Vagina (tissue), 2 donors: ENCODE data around the gene TNFRSF6B. TPM values are rescaled to one million over a fixed set of nuclear protein-coding genes. Genes with fewer than 3 reads are reported as not detected.
"Not testable (repeated sequence)": the region's sequence is repeated elsewhere in the genome, so short reads cannot be mapped to it uniquely, and the experiment has no call there.

Experiments
- DNase-seq, 2 donors: peaks; one replicate each; pipeline ENCODE4 v3.0.0-alpha.2; 2017; ENCODE audit errors: extremely low spot score in 2 of 2
- H3K27ac ChIP-seq: fragments of 200-600 bp; sonication (generic); one replicate; pipeline ENCODE4 v1.5.1; 2019
- H3K27me3 ChIP-seq: fragments of 200-600 bp; sonication (generic); one replicate; pipeline ENCODE4 v1.5.1; 2019
- H3K36me3 ChIP-seq, 2 donors: fragments of 200-600 bp; sonication (generic); one replicate each; pipeline ENCODE4 v1.5.1; 2017 to 2019
- H3K4me1 ChIP-seq: fragments of 200-600 bp; sonication (generic); one replicate; pipeline ENCODE4 v1.5.1; 2019
- H3K4me3 ChIP-seq, 2 donors: fragments of 200-600 bp; sonication (generic); 1 replicate in 1 of 2; 2 replicates in 1 of 2; pipeline ENCODE4 v1.5.1; 2016 to 2019
- H3K9me3 ChIP-seq: fragments of 200-600 bp; sonication (generic); one replicate; pipeline ENCODE4 v1.5.1; 2019
- CTCF ChIP-seq, 3 experiments: fragments of 450-650 bp in 2 of 3; fragments of 200-600 bp in 1 of 3; sonication (generic) in 1 of 3; IDR thresholded peaks; one replicate each; pipeline ENCODE4 v1.5.1; 2017 to 2019; ENCODE audit warnings: antibody characterized with exemption in 3 of 3, mild to moderate bottlenecking in 2 of 3, moderate library complexity in 2 of 3
- POLR2A ChIP-seq, 2 donors: fragments of 450-650 bp; IDR thresholded peaks; one replicate each; pipeline ENCODE4 v1.6.1; 2017; ENCODE audit warnings: antibody characterized with exemption in 2 of 2, mild to moderate bottlenecking in 2 of 2, moderate library complexity in 2 of 2
- POLR2AphosphoS5 ChIP-seq, 2 donors: sonication (generic); formaldehyde crosslinking; IDR thresholded peaks; one replicate each; pipeline ENCODE4 v1.9.0; 2017; ENCODE audit warnings: antibody characterized with exemption in 2 of 2, mild to moderate bottlenecking in 2 of 2, low read depth in 1 of 2; ENCODE audit not compliant: insufficient read depth in 1 of 2
- intact Hi-C: fragments of 100-400 bp; cut with DNase I; formaldehyde crosslinking; loops from one replicate; pipeline ENCODE4 v1.15.1; 2023
- total RNA-seq: library from RNA; depleted of rRNA; stranded (reverse); fragments of >200 nt; gene quantifications from one replicate; pipeline ENCODE4 v1.2.3, GENCODE V29; 2016

Gene TNFRSF6B, protein sequence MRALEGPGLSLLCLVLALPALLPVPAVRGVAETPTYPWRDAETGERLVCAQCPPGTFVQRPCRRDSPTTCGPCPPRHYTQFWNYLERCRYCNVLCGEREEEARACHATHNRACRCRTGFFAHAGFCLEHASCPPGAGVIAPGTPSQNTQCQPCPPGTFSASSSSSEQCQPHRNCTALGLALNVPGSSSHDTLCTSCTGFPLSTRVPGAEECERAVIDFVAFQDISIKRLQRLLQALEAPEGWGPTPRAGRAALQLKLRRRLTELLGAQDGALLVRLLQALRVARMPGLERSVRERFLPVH
- 16.7 TPM for total RNA-seq

- H3K27ac ChIP-seq: no peak within 1 kb of the TSS
- peaks cover 43% of the 10 kb centered on the region for H3K4me1 ChIP-seq
- H3K36me3 ChIP-seq: no peaks in the 10 kb centered on the region
- H3K9me3 ChIP-seq: no peaks in the 10 kb centered on the region
- no peaks in the 10 kb centered on the region for H3K27me3 ChIP-seq
- no peak for DNase-seq
- H3K4me3 ChIP-seq: peak within 1 kb of the TSS; percentile 9 to 13
- TF ChIP-seq POLR2AphosphoS5 (IDR thresholded peaks at IDR 0.05; ENCODE audit: insufficient read depth in 1 of 2, low read depth in 1 of 2) (peak in 1 of 2 donors; percentile 43), CTCF (IDR thresholded peaks at IDR 0.05) (no peak)
- intact Hi-C loops: no loop called here
Observed at GRCh38 chr20:63696628-63697356, at the start of gene TNFRSF6B. Gene TNFRSF6B (plus strand): TSS chr20:63696652. CDS start chr20:63696768, 116 bp downstream.

- Histone ChIP-seq H3K4me3 (no peak overlapping the region), H3K27me3 (no peaks in the 10 kb centered on the region), H3K4me1 (peaks cover 18% of the 10 kb centered on the region), H3K9me3 (no peaks in the 10 kb centered on the region), H3K36me3 (no peaks in the 10 kb centered on the region), H3K27ac (no peak overlapping the region)
- DNase-seq: no peak
- intact Hi-C loops: no loop called here
- TF ChIP-seq POLR2A (IDR thresholded peaks at IDR 0.05) (no peak), POLR2AphosphoS5 (IDR thresholded peaks at IDR 0.05; ENCODE audit: insufficient read depth in 1 of 2, low read depth in 1 of 2) (no peak), CTCF (IDR thresholded peaks at IDR 0.05) (no peak)
Observed at GRCh38 chr20:63648190-63648589, 48.3 kb upstream of the TNFRSF6B start.

DNA sequence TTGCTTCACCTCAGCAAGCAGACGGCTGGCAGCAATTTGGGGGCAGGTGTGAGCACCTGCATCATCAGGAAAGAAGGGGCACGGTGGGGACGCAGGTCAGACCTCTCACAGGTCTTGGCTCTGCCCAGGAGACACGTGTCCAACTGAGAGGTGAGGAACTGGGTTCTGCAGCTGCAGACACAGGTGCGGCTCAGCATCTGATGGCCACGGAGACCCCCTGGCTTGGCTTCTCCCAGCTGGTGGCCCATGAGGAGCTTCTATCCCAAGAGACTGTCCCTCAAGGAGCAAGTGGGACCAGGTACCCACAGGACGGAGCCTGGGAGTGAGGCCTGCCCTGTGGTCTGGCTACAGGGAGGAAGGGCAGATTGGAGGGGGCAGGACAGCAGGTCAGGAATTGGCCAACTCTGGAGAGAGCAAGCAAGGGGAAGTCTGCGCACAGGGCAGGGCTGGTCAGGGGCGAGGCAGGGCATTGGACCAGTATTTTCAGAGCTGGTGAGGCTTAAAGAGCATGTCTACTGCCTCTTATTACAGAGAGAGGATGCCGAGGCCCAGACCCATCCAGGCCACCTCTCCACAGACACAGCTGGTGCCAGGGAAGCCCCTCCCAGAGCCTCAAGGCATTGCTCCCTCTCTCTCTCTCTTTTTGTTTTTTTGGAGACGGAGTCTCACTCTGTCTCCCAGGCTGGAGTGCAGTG is 47.4 kb upstream of the TNFRSF6B start:
- intact Hi-C loops: no loop called here
- Histone ChIP-seq H3K9me3 (no peaks in the 10 kb centered on the region), H3K4me3 (no peak overlapping the region), H3K27ac (no peak overlapping the region), H3K4me1 (peaks cover 24% of the 10 kb centered on the region), H3K36me3 (no peaks in the 10 kb centered on the region), H3K27me3 (no peaks in the 10 kb centered on the region)
- no peak for DNase-seq
- TF ChIP-seq POLR2A (IDR thresholded peaks at IDR 0.05) (no peak), POLR2AphosphoS5 (IDR thresholded peaks at IDR 0.05; ENCODE audit: insufficient read depth in 1 of 2, low read depth in 1 of 2) (no peak), CTCF (IDR thresholded peaks at IDR 0.05) (no peak)

DNA sequence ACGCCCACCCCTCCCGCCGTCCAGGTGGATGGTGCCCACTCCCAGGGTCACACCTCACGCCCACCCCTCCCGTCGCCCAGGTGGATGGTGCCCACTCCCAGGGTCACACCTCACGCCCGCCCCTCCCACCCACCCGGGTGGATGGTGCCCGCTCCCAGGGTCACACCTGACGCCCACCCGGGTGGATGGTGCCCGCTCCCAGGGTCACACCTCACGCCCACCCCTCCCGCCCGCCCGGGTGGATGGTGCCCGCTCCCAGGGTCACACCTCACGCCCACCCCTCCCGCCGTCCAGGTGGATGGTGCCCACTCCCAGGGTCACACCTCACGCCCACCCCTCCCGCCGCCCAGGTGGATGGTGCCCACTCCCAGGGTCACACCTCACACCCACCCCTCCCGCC is 46.0 kb upstream of the TNFRSF6B start:
- H3K36me3 ChIP-seq, H3K27me3 ChIP-seq, intact Hi-C loops, H3K4me3 ChIP-seq, DNase-seq, H3K9me3 ChIP-seq, H3K27ac ChIP-seq: not testable (repeated sequence)
- H3K4me1 ChIP-seq: peaks cover 26% of the 10 kb centered on the region

DNA sequence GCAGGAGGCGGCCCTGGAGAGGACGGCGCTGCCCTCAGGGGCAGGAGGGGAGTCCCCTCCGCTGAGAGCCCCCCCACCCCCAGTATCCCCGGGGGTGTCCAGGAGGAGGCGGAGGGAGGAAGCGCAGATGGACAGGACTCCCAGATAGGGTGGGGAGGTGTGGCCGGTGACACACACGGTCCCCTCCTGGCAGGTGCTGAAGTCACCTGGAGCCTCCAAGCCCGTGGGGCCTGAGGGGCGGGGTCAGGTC is 44.6 kb upstream of the TNFRSF6B start:
- H3K27ac ChIP-seq: no peak overlapping the region
- peak overlapping the region; percentile 52 to 81 for H3K4me3 ChIP-seq
- TF ChIP-seq CTCF (IDR thresholded peaks at IDR 0.05): no peak
- no peak for TF ChIP-seq POLR2AphosphoS5 (IDR thresholded peaks at IDR 0.05; ENCODE audit: insufficient read depth in 1 of 2, low read depth in 1 of 2)
- no peak for TF ChIP-seq POLR2A (IDR thresholded peaks at IDR 0.05)
- no peaks in the 10 kb centered on the region for H3K36me3 ChIP-seq
- peaks cover 26% of the 10 kb centered on the region for H3K4me1 ChIP-seq
- intact Hi-C loops: no loop called here
- no peak for DNase-seq
- H3K9me3 ChIP-seq: no peaks in the 10 kb centered on the region
- H3K27me3 ChIP-seq: no peaks in the 10 kb centered on the region
